WTC11 (cell line): ENCODE results near the gene MYLK4. TPM values are rescaled to one million over a fixed set of nuclear protein-coding genes. Genes with fewer than 3 reads are reported as not detected.

ENCODE experiments used
- ATAC-seq: fragments of 200-7000 bp; cut with Tn5 transposase; 2 replicates; pipeline ENCODE4 v1.10.0; 2021; ENCODE audit warnings: mild to moderate bottlenecking, moderate library complexity
- CTCF ChIA-PET: fragments of 300-600 bp; sonication (Branson Sonifier 250); formaldehyde crosslinking; loops from one replicate; lab custom pipeline; 2021; ENCODE audit warnings: antibody characterized with exemption; lab: Charles Lee
- POLR2A ChIA-PET: fragments of 350-600 bp; sonication (Branson Sonifier 250); formaldehyde crosslinking; loops from one replicate; lab custom pipeline; 2021; ENCODE audit warnings: antibody characterized with exemption; lab: Charles Lee
- DNase-seq: peaks from one replicate; pipeline ENCODE4 v3.0.0; 2021; ENCODE audit warnings: low spot score
- H3K27ac Mint-ChIP-seq: 2 replicates; pipeline ENCODE4 v1.8.0; 2021; ENCODE audit warnings: mixed read lengths
- H3K27me3 Mint-ChIP-seq: 2 replicates; pipeline ENCODE4 v1.8.0; 2021; ENCODE audit warnings: low read depth, mild to moderate bottlenecking, moderate library complexity, mixed read lengths
- H3K36me3 Mint-ChIP-seq: 2 replicates; pipeline ENCODE4 v1.8.0; 2021; ENCODE audit warnings: mixed read lengths
- H3K4me1 Mint-ChIP-seq: 2 replicates; pipeline ENCODE4 v1.8.0; 2022; ENCODE audit warnings: mixed read lengths
- H3K4me3 Mint-ChIP-seq: 2 replicates; pipeline ENCODE4 v1.8.0; 2021; ENCODE audit warnings: mild to moderate bottlenecking, moderate library complexity, mixed read lengths
- H3K9me3 Mint-ChIP-seq: 2 replicates; pipeline ENCODE4 v1.8.0; 2021; ENCODE audit warnings: mixed read lengths
- ATF1 ChIP-seq: sonication (generic); formaldehyde crosslinking; IDR thresholded peaks from 2 replicates; pipeline ENCODE4 v1.8.1; 2023; ENCODE audit warnings: mild to moderate bottlenecking, moderate library complexity, missing genetic modification reagents
- CBFB ChIP-seq: sonication (generic); formaldehyde crosslinking; IDR thresholded peaks from 2 replicates; pipeline ENCODE4 v1.8.1; 2022; ENCODE audit warnings: mild to moderate bottlenecking, low read depth, missing genetic modification reagents
- CREB1 ChIP-seq: sonication (generic); formaldehyde crosslinking; IDR thresholded peaks from 2 replicates; pipeline ENCODE4 v1.8.0; 2023; ENCODE audit warnings: mild to moderate bottlenecking, missing genetic modification reagents
- CREM ChIP-seq: sonication (generic); formaldehyde crosslinking; IDR thresholded peaks from 2 replicates; pipeline ENCODE4 v1.8.1; 2022; ENCODE audit warnings: mild to moderate bottlenecking, missing genetic modification reagents, moderate library complexity
- ERG ChIP-seq: fragments of 250-450 bp; sonication (Bioruptor Pico); IDR thresholded peaks from 2 replicates; pipeline ENCODE4 v1.8.0; 2021; ENCODE audit warnings: mild to moderate bottlenecking
- ESRRA ChIP-seq: sonication (generic); formaldehyde crosslinking; IDR thresholded peaks from 2 replicates; pipeline ENCODE4 v1.8.1; 2022; ENCODE audit warnings: mild to moderate bottlenecking, missing genetic modification reagents, borderline replicate concordance
- ETV6 ChIP-seq: sonication (generic); formaldehyde crosslinking; IDR thresholded peaks from 2 replicates; pipeline ENCODE4 v1.8.1; 2022; ENCODE audit warnings: mild to moderate bottlenecking, missing genetic modification reagents
- FOXK1 ChIP-seq: sonication (generic); formaldehyde crosslinking; IDR thresholded peaks from 2 replicates; pipeline ENCODE4 v1.8.0; 2022; ENCODE audit warnings: mild to moderate bottlenecking, moderate library complexity, missing genetic modification reagents
- GTF2I ChIP-seq: fragments of 250-450 bp; sonication (Bioruptor Pico); conservative IDR thresholded peaks from 2 replicates; pipeline ENCODE4 v1.4.0; 2021; ENCODE audit warnings: mild to moderate bottlenecking
- IRF2 ChIP-seq: sonication (generic); formaldehyde crosslinking; IDR thresholded peaks from 2 replicates; pipeline ENCODE4 v1.8.0; 2022; ENCODE audit warnings: low read depth, missing genetic modification reagents, borderline replicate concordance
- MAX ChIP-seq: sonication (generic); formaldehyde crosslinking; IDR thresholded peaks from 2 replicates; pipeline ENCODE4 v1.8.0; 2022; ENCODE audit warnings: mild to moderate bottlenecking, missing genetic modification reagents
- NFATC4 ChIP-seq: fragments of 250-450 bp; sonication (Bioruptor Pico); IDR thresholded peaks from 2 replicates; pipeline ENCODE4 v1.9.0; 2021; ENCODE audit warnings: mild to moderate bottlenecking
- NFE2L1 ChIP-seq: sonication (generic); formaldehyde crosslinking; IDR thresholded peaks from 2 replicates; pipeline ENCODE4 v1.8.1; 2023; ENCODE audit warnings: missing genetic modification reagents
- OVOL2 ChIP-seq: fragments of 250-450 bp; sonication (Bioruptor Pico); IDR thresholded peaks from 2 replicates; pipeline ENCODE4 v1.9.0; 2021; ENCODE audit warnings: mild to moderate bottlenecking, borderline replicate concordance
- PREB ChIP-seq: sonication (generic); formaldehyde crosslinking; IDR thresholded peaks from 2 replicates; pipeline ENCODE4 v1.8.1; 2022; ENCODE audit warnings: mild to moderate bottlenecking, missing genetic modification reagents, moderate library complexity, borderline replicate concordance
- SMAD3 ChIP-seq: sonication (generic); formaldehyde crosslinking; IDR thresholded peaks from 2 replicates; pipeline ENCODE4 v1.8.0; 2022; ENCODE audit warnings: missing genetic modification reagents, mild to moderate bottlenecking, borderline replicate concordance
- SP1 ChIP-seq: sonication (generic); formaldehyde crosslinking; conservative IDR thresholded peaks from 2 replicates; pipeline ENCODE4 v1.8.1; 2022; ENCODE audit warnings: missing genetic modification reagents
- USF2 ChIP-seq: sonication (generic); formaldehyde crosslinking; IDR thresholded peaks from 2 replicates; pipeline ENCODE4 v1.8.1; 2023; ENCODE audit warnings: mild to moderate bottlenecking, missing genetic modification reagents, moderate library complexity
- total RNA-seq: library from RNA; stranded (reverse); gene quantifications from 3 replicates; pipeline ENCODE4 v1.2.3, GENCODE V29; 2021
- TF ChIP-seq, protein P1 (sequence below): fragments of 250-450 bp; sonication (Bioruptor Pico); IDR thresholded peaks from 2 replicates; pipeline ENCODE4 v2.1.2; 2022; ENCODE audit warnings: mild to moderate bottlenecking, moderate library complexity
- TF ChIP-seq, protein P2 (sequence below): sonication (generic); formaldehyde crosslinking; IDR thresholded peaks from 2 replicates; pipeline ENCODE4 v1.8.1; 2023; ENCODE audit warnings: mild to moderate bottlenecking, missing genetic modification reagents
- TF ChIP-seq, protein P3 (sequence below): fragments of 250-450 bp; sonication (Bioruptor Pico); IDR thresholded peaks from 2 replicates; pipeline ENCODE4 v1.9.0; 2021; ENCODE audit warnings: mild to moderate bottlenecking
- TF ChIP-seq, protein P4 (sequence below): fragments of 250-450 bp; sonication (Bioruptor Pico); conservative IDR thresholded peaks from 2 replicates; pipeline ENCODE4 v1.9.0; 2021; ENCODE audit warnings: mild to moderate bottlenecking

Gene MYLK4
- total RNA-seq, 1 experiment from 2014 or later = 0.13 TPM

- H3K4me1 Mint-ChIP-seq = peaks cover 16% of the 10 kb centered on the region
- no peaks in the 10 kb centered on the region; the same call in 1 of the 2 replicates for H3K9me3 Mint-ChIP-seq
- CTCF ChIA-PET = interaction anchor here (0.6 kb wide), 1 partner anchor 1276 kb away, joined by 5 read pairs; no protein-coding TSS in a partner anchor
- no peak overlapping the region for H3K4me3 Mint-ChIP-seq
- no peak overlapping the region for H3K27ac Mint-ChIP-seq
- POLR2A ChIA-PET = no interaction called here
- H3K27me3 Mint-ChIP-seq = no peaks in the 10 kb centered on the region
- no peak for TF ChIP-seq FOXK1
- no peaks in the 10 kb centered on the region for H3K36me3 Mint-ChIP-seq
- ATAC-seq = no peak
- DNase-seq = no peak
Measured at GRCh38 chr6:2744209-2744771, 6.4 kb downstream of the MYLK4 start.

- ChIA-PET POLR2A (interaction anchor here (0.6 kb wide), 1 partner anchor 391 kb away, joined by 4 read pairs; no protein-coding TSS in a partner anchor), CTCF (interaction anchor here (0.6 kb wide), 1 partner anchor 1275 kb away, joined by 5 read pairs; no protein-coding TSS in a partner anchor)
- Mint-ChIP-seq H3K27ac (no peak overlapping the region), H3K4me1 (peaks cover 17% of the 10 kb centered on the region), H3K4me3 (no peak overlapping the region), H3K9me3 (no peaks in the 10 kb centered on the region; the same call in 1 of the 2 replicates), H3K27me3 (no peaks in the 10 kb centered on the region), H3K36me3 (no peaks in the 10 kb centered on the region)
- TF ChIP-seq SP1 (CRISPR knock-in tag) (no peak), SMAD3 (CRISPR knock-in tag) (no peak), MAX (CRISPR knock-in tag) (no peak), ERG (CRISPR knock-in tag) (no peak), GTF2I (no peak), ETV6 (CRISPR knock-in tag) (no peak), NFE2L1 (no peak), CBFB (CRISPR knock-in tag) (no peak), CREB1 (CRISPR knock-in tag) (no peak), USF2 (no peak), PREB (CRISPR knock-in tag) (no peak)
- TF ChIP-seq, protein P1, sequence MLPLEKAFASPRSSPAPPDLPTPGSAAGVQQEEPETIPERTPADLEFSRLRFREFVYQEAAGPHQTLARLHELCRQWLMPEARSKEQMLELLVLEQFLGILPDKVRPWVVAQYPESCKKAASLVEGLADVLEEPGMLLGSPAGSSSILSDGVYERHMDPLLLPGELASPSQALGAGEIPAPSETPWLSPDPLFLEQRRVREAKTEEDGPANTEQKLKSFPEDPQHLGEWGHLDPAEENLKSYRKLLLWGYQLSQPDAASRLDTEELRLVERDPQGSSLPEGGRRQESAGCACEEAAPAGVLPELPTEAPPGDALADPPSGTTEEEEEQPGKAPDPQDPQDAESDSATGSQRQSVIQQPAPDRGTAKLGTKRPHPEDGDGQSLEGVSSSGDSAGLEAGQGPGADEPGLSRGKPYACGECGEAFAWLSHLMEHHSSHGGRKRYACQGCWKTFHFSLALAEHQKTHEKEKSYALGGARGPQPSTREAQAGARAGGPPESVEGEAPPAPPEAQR (CRISPR knock-in tag) = no peak
- no peak for DNase-seq
- ATAC-seq = no peak
Measured at GRCh38 chr6:2743280-2744208, 7.2 kb downstream of the MYLK4 start.

- Mint-ChIP-seq H3K4me3 (no peak overlapping the region), H3K27me3 (no peaks in the 10 kb centered on the region), H3K9me3 (no peaks in the 10 kb centered on the region; the same call in 1 of the 2 replicates), H3K4me1 (peaks cover 26% of the 10 kb centered on the region), H3K36me3 (no peaks in the 10 kb centered on the region), H3K27ac (no peak overlapping the region)
- DNase-seq = no peak
- POLR2A ChIA-PET = no interaction called here
- CTCF ChIA-PET = no interaction called here
- ATAC-seq = no peak
- TF ChIP-seq SMAD3 (CRISPR knock-in tag) (no peak), ESRRA (CRISPR knock-in tag) (no peak), OVOL2 (CRISPR knock-in tag) (no peak), NFATC4 (no peak), IRF2 (CRISPR knock-in tag) (no peak), CREM (no peak), ATF1 (CRISPR knock-in tag) (no peak)
- TF ChIP-seq, protein P2, sequence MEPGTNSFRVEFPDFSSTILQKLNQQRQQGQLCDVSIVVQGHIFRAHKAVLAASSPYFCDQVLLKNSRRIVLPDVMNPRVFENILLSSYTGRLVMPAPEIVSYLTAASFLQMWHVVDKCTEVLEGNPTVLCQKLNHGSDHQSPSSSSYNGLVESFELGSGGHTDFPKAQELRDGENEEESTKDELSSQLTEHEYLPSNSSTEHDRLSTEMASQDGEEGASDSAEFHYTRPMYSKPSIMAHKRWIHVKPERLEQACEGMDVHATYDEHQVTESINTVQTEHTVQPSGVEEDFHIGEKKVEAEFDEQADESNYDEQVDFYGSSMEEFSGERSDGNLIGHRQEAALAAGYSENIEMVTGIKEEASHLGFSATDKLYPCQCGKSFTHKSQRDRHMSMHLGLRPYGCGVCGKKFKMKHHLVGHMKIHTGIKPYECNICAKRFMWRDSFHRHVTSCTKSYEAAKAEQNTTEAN = no peak
- TF ChIP-seq, protein P3, sequence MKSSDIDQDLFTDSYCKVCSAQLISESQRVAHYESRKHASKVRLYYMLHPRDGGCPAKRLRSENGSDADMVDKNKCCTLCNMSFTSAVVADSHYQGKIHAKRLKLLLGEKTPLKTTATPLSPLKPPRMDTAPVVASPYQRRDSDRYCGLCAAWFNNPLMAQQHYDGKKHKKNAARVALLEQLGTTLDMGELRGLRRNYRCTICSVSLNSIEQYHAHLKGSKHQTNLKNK = no peak
- TF ChIP-seq, protein P4, sequence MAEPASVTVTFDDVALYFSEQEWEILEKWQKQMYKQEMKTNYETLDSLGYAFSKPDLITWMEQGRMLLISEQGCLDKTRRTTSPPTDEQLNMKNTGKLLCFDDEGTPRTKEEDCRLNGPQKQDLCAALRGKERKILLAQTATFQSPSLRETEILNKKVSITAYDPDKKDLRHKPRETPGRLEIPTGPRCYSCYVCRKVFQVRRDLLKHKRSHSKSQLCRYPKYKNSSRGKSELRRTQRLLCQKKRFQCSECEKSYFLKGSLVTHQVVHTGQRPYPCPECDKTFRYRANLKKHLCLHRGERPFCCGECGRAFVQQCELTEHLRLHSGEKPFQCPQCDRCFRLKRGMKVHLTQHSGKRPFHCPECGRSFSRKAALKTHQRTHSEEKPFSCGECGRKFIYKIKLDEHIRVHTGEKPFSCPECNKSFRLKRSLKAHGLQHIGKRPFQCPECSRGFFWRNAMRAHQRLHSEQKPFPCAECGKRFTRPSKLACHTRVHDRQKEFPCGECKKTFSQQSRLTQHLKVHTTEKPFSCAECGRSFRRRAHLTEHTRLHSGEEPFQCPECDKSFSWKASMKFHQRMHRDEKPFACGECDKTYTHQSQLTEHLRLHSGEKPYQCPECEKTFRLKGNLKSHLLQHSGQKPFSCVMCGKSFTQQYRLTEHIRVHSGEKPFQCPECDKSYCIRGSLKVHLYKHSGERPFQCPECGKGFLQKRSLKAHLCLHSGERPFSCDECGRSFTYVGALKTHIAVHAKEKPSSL (CRISPR knock-in tag) = no peak
Measured at GRCh38 chr6:2741756-2742155, 9.0 kb downstream of the MYLK4 start.
